ENCODE results near the gene ZNF625. TPM values are rescaled to one million over a fixed set of nuclear protein-coding genes. Genes with fewer than 3 reads are reported as not detected.

ZNF625 gene
- total RNA-seq, 1 experiment from 2014 or later = 30.7 TPM

DNA sequence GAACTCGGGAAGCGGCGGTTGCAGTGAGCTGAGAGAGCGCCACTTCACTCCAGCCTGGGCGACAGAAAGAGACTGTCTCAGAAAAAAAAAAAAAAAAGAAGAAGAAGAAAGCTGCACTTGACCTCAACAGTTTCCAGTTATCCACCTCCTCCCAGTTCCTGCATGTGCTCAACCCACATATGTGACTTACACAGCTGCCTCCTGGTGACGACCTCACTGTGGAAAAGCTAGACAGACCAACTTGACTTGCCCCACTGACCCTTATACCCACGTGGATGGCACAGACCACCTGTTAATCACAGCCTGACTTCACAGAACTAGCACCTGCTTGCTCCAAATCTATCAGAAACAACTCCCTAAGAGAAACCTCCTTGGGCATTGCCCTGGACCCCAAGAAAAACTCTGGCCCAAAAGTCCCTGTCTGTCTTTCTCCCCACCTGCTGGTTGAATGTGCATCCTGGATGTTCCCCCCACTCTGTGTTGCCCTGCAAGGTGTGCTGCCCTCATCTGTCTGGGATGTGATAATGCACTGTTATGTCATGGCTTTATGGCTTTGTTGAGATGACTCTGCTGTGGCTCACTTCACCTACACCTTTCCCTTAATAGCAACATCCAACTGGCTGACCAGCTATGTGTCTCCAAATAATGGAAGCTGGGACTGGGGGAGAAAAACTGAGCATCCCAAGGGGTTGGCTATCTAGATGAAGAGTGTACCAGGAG, 19.2 kb downstream of the ZNF625 start:
- Histone ChIP-seq H3K79me1 (ENCODE audit: insufficient read depth, low read depth, low read length, poor library complexity, severe bottlenecking) (no peaks in the 10 kb centered on the region), H3K9me3 (ENCODE audit: control insufficient read depth, low read depth, low read length) (peaks cover 32% of the 10 kb centered on the region), H3K56ac (ENCODE audit: insufficient read length, low read depth, low read length) (no peak overlapping the region), H3K23ac (ENCODE audit: insufficient read length, low read depth, low read length) (no peak overlapping the region), H2AK5ac (ENCODE audit: insufficient read length, low read length) (no peak overlapping the region), H3K79me2 (ENCODE audit: insufficient read depth, low read length) (no peaks in the 10 kb centered on the region; the same call in 1 of the 2 replicates), H2BK20ac (ENCODE audit: low read depth, low read length, poor library complexity, severe bottlenecking) (no peak overlapping the region), H3K27me3 (ENCODE audit: insufficient read depth, low read length) (no peaks in the 10 kb centered on the region), H2BK15ac (ENCODE audit: low read depth, low read length) (no peak overlapping the region), H4K5ac (ENCODE audit: insufficient read length, low read depth, low read length) (no peak overlapping the region), H3K9ac (ENCODE audit: extremely low read depth, insufficient read length, low read length) (no peak overlapping the region), H2BK12ac (ENCODE audit: insufficient read length, low read depth, low read length) (no peak overlapping the region), H3K18ac (ENCODE audit: insufficient read length, low read depth, low read length) (no peak overlapping the region), H3T11ph (ENCODE audit: low read length) (no peak overlapping the region), H4K8ac (replicated peaks; ENCODE audit: insufficient read length, low read depth, low read length) (no peak overlapping the region), H3K14ac (ENCODE audit: insufficient read depth, low read length) (no peak overlapping the region), H4K20me1 (ENCODE audit: control insufficient read depth, insufficient read depth, insufficient read length) (no peaks in the 10 kb centered on the region), H4K91ac (ENCODE audit: insufficient read length, low read depth, low read length) (no peak overlapping the region), H2BK5ac (ENCODE audit: insufficient read length, low read length) (no peak overlapping the region), H3K4me1 (ENCODE audit: insufficient read depth, low read length) (no peaks in the 10 kb centered on the region), H3K4me2 (ENCODE audit: insufficient read depth, insufficient read length, low read length) (no peak overlapping the region), H3K27ac (ENCODE audit: insufficient read length, low read depth, low read length) (no peak overlapping the region), H2AFZ (ENCODE audit: low read length) (no peak overlapping the region), H2BK120ac (ENCODE audit: low read depth, low read length, poor library complexity, severe bottlenecking) (no peak overlapping the region), H3K4ac (ENCODE audit: low read depth, low read length) (no peak overlapping the region), H3K23me2 (ENCODE audit: insufficient read length, low read depth, low read length, poor library complexity, severe bottlenecking) (peaks cover 4% of the 10 kb centered on the region)
- TF ChIP-seq, protein P1, sequence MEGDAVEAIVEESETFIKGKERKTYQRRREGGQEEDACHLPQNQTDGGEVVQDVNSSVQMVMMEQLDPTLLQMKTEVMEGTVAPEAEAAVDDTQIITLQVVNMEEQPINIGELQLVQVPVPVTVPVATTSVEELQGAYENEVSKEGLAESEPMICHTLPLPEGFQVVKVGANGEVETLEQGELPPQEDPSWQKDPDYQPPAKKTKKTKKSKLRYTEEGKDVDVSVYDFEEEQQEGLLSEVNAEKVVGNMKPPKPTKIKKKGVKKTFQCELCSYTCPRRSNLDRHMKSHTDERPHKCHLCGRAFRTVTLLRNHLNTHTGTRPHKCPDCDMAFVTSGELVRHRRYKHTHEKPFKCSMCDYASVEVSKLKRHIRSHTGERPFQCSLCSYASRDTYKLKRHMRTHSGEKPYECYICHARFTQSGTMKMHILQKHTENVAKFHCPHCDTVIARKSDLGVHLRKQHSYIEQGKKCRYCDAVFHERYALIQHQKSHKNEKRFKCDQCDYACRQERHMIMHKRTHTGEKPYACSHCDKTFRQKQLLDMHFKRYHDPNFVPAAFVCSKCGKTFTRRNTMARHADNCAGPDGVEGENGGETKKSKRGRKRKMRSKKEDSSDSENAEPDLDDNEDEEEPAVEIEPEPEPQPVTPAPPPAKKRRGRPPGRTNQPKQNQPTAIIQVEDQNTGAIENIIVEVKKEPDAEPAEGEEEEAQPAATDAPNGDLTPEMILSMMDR (conservative IDR thresholded peaks at IDR 0.05) = peak; percentile 67
- Mint-ChIP-seq H3K9me3 (peaks cover 53 to 54% of the 10 kb centered on the region in 2 experiments), H3K4me3 (peak overlapping the region; percentile 14 to 45; a peak in 2 of 5 replicates), H3K4me1 (peaks cover 27 to 31% of the 10 kb centered on the region in 2 experiments), H3K27me3 (ENCODE audit: low read depth) (no peaks in the 10 kb centered on the region; the same call in 1 of the 2 replicates), H3K36me3 (ENCODE audit: insufficient read depth in 1 of 3, low read depth in 3 of 3) (peaks cover 62 to 71% (median 67%) of the 10 kb centered on the region in 3 experiments), H3K27ac (peak overlapping the region in 1 of 3 experiments; percentile 46; a peak in 2 of 7 replicates)
- DNase-seq = peak; percentile 33
- WGBS (ENCODE audit: extremely low coverage, insufficient read length, low lambda C conversion rate) = no CpG with 5 or more reads among the region's 7 CpGs
